Peyer's patch (tissue), 4 donors: ENCODE measurements around the gene BCO1.

ENCODE experiments used
- CTCF ChIP-seq, 6 experiments: fragments of 450-650 bp in 4 of 6; fragments of 200-600 bp in 2 of 6; sonication (generic) in 1 of 6; IDR thresholded peaks; one replicate each; pipeline ENCODE4 v1.5.1; 2017 to 2019; ENCODE audit warnings: antibody characterized with exemption in 6 of 6, mild to moderate bottlenecking in 3 of 6, moderate library complexity in 1 of 6
- POLR2A ChIP-seq, 2 donors: fragments of 450-650 bp; IDR thresholded peaks; one replicate each; pipeline ENCODE4 v1.5.1; 2017; ENCODE audit warnings: antibody characterized with exemption in 2 of 2, mild to moderate bottlenecking in 2 of 2, moderate library complexity in 2 of 2

- no peak for TF ChIP-seq CTCF (IDR thresholded peaks at IDR 0.05)
- no peak for TF ChIP-seq POLR2A (IDR thresholded peaks at IDR 0.05)
Observed at GRCh38 chr16:81216114-81216513, 22.4 kb upstream of the BCO1 start.
